Astrocyte of the spinal cord (primary cell): ENCODE data around the gene DNAH17.

Experiments
- DNase-seq: peaks from one replicate; pipeline ENCODE4 v3.0.0; 2011; ENCODE audit warnings: low read depth, low spot score
- H3K4me3 ChIP-seq: 2 replicates; pipeline ENCODE4 v1.5.1; 2011; ENCODE audit warnings: low read depth, mild to moderate bottlenecking, low read length, moderate library complexity
- CTCF ChIP-seq: IDR thresholded peaks from 2 replicates; pipeline ENCODE4 v1.5.1; 2012; ENCODE audit warnings: low read depth, mild to moderate bottlenecking, low read length, inconsistent platforms
- in situ Hi-C: cut with HindIII; loops from 2 replicates; pipeline ENCODE4 v1.10.0; 2017; ENCODE audit warnings: low sequenced_read_pairs

DNAH17 gene

GRCh38 chr17:78494696-78495330, 82.4 kb downstream of the DNAH17 start:
- no peak overlapping the region for H3K4me3 ChIP-seq
- DNase-seq = no peak
- in situ Hi-C loops = loop anchor here (25.0 kb wide), 1 partner anchor 242 kb away; no protein-coding TSS in a partner anchor
- TF ChIP-seq CTCF = no peak

GRCh38 chr17:78493853-78494695, 83.1 kb downstream of the DNAH17 start:
- no peak for TF ChIP-seq CTCF
- in situ Hi-C loops = loop anchor here (25.0 kb wide), 1 partner anchor 243 kb away; no protein-coding TSS in a partner anchor
- H3K4me3 ChIP-seq = no peak overlapping the region
- DNase-seq = no peak

- no peak for TF ChIP-seq CTCF
- no peak overlapping the region for H3K4me3 ChIP-seq
- DNase-seq = no peak
- in situ Hi-C loops = loop anchor here (25.0 kb wide), 1 partner anchor 244 kb away; no protein-coding TSS in a partner anchor
Measured at GRCh38 chr17:78493450-78493849, 83.7 kb downstream of the DNAH17 start.

- no peak for TF ChIP-seq CTCF
- no peak for DNase-seq
- in situ Hi-C loops = loop anchor here (25.0 kb wide), 1 partner anchor 245 kb away; no protein-coding TSS in a partner anchor
- no peak overlapping the region for H3K4me3 ChIP-seq
Measured at GRCh38 chr17:78492116-78492799, 84.9 kb downstream of the DNAH17 start.

- in situ Hi-C loops = loop anchor here (25.0 kb wide), 1 partner anchor 246 kb away; no protein-coding TSS in a partner anchor
- DNase-seq = no peak
- H3K4me3 ChIP-seq = no peak overlapping the region
- TF ChIP-seq CTCF = no peak
Measured at GRCh38 chr17:78491236-78492115, 85.7 kb downstream of the DNAH17 start.

GRCh38 chr17:78490673-78491072, 86.5 kb downstream of the DNAH17 start:
- no peak for TF ChIP-seq CTCF
- in situ Hi-C loops = loop anchor here (25.0 kb wide), 1 partner anchor 247 kb away; no protein-coding TSS in a partner anchor
- H3K4me3 ChIP-seq = no peak overlapping the region
- no peak for DNase-seq
